Hepatocyte (in vitro differentiated cells): Measurements from ENCODE around the gene SFMBT2.

Source experiments
- EZH2 ChIP-seq: fragments of 200-600 bp; sonication (generic); IDR thresholded peaks from 2 replicates; pipeline ENCODE4 v1.6.1; 2016; ENCODE audit warnings: antibody characterized with exemption, mild to moderate bottlenecking, borderline replicate concordance
- TF ChIP-seq, protein P1 (sequence below): fragments of 200-600 bp; sonication (generic); IDR thresholded peaks from 2 replicates; pipeline ENCODE4 v1.5.1; 2016; ENCODE audit warnings: antibody characterized with exemption, mild to moderate bottlenecking; ENCODE audit not compliant: poor library complexity

DNA sequence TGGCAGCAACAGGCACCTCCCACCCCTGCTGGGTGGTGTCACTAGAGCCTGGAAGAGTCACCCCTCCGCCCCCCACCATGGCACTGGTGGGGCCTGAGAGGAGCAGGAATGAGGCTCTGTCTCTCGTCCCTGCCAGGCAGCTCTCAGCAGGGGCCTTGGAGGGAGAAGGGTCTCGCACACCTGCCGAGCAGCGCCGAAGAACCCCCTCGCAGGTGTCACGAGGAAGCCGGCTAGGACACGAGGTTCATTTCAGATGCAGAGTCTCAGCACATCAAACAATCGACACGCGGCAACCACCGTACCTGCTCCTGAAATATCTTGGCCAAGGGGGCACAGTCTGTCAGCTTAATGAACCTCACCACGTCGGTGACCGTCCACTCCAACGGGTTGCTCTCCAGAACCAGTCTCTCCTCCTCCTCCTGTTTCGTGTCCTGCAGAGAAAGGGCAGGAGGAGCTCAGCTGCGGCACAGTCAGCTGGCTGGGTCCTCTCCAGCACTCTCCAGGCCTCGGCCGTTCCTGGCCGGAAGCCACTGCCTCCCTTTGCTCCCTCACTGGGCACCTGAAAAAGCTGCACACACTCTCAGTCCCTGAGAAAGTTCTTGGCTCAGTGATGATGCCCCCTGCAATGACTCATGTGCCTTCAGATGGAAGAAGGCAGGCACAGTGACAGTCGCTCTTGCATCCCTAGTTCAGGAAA lies 240.1 kb downstream of the SFMBT2 start:
- TF ChIP-seq, protein P1, sequence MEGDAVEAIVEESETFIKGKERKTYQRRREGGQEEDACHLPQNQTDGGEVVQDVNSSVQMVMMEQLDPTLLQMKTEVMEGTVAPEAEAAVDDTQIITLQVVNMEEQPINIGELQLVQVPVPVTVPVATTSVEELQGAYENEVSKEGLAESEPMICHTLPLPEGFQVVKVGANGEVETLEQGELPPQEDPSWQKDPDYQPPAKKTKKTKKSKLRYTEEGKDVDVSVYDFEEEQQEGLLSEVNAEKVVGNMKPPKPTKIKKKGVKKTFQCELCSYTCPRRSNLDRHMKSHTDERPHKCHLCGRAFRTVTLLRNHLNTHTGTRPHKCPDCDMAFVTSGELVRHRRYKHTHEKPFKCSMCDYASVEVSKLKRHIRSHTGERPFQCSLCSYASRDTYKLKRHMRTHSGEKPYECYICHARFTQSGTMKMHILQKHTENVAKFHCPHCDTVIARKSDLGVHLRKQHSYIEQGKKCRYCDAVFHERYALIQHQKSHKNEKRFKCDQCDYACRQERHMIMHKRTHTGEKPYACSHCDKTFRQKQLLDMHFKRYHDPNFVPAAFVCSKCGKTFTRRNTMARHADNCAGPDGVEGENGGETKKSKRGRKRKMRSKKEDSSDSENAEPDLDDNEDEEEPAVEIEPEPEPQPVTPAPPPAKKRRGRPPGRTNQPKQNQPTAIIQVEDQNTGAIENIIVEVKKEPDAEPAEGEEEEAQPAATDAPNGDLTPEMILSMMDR = no peak
- no peak for TF ChIP-seq EZH2
